ENCODE results near the gene PDE4B.
"Not testable (repeated sequence)": the region's sequence is repeated elsewhere in the genome, so short reads cannot be mapped to it uniquely, and the experiment has no call there.

- TF ChIP-seq CTCF, POLR2A (IDR thresholded peaks at IDR 0.05): not testable (repeated sequence)
Observed at GRCh38 chr1:66057448-66057847, 264.8 kb downstream of the PDE4B start.
